Midbrain (tissue), 1 donor: ENCODE results near the gene LBR.
"Not testable (repeated sequence)": the region's sequence is repeated elsewhere in the genome, so short reads cannot be mapped to it uniquely, and the experiment has no call there.

Source experiments
- DNase-seq: peaks from one replicate; lab custom pipeline; 2025; lab: John Stamatoyannopoulos, UW

Gene LBR

DNA sequence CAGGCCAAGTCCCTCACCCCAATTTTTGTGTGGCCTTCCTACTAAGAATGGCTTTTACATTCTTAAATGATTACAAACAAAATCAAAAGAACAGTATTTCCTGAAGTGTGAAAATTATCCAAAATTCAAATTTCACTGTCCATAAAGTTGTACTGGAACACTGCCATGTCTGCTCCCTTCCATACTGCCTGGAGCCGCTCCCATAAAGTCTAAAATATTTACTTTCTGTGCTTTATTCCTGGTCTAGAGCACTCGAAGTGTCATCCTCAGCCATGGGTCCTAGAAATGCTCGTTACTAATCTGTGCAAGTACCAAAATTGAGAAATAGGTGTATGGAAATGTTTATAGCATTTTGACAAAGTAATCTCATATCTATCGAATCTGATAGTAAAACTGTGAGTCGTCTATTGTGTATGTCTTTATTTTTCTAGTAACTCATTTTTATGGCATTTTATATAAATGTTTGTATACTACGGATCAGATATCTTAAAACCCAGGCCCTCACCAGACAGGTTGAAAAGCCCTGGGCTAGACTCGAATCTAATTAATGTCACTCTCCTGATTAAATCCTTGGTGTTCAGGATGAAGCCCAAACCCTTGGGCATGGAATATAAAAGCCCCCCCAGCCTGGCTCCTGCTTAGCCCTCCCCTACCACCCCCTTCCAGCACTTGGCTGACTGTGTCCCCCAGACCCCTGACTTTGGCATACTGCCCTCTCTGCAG is 4.9 kb downstream of the LBR start:
- DNase-seq: no peak

DNA sequence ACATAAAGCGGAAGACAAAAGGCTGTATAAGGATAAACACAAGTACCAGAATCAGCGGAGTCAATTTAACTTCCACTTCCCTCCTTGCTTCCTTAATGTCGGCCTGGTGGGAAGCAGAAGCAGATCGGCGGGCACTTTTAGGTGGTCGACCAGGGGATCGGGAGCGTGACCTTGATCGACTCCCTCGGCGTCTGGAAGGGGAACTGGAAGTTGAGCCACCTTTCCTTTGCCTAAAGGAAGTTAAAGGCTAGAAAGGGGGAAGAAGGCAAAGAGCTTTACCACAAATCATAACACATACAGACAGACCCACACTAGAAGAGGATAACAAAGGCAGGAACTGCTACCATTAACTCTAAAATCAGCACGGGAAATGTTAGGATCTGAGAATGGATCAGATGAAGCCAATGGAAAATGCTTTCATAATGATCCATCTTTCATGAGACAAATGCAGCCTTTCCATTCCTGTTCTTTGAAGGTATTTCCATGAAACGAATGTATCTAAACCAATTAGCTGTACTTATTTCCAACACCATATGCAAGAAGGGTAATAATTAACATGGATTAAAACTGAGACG is 5.7 kb downstream of the LBR start:
- no peak for DNase-seq

DNA sequence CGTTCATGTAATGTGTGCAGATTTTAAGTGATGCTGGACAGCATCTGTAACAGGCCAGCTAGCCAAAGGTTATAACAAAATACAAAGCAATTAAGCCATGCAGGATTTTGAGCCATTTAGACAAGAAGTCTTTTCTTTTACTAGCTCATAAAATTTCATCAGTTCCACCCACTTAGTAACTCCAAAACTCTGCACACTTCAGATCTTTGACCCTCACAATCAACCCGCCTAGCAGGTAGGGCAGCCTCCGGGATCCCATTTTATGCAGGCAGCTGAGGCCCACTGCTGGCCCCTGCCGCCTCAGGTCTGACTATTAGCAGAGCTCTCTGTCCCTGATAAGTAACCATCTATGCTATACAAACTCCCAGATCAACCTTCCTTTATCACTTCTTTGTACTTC is 9.2 kb downstream of the LBR start:
- DNase-seq: no peak

DNA sequence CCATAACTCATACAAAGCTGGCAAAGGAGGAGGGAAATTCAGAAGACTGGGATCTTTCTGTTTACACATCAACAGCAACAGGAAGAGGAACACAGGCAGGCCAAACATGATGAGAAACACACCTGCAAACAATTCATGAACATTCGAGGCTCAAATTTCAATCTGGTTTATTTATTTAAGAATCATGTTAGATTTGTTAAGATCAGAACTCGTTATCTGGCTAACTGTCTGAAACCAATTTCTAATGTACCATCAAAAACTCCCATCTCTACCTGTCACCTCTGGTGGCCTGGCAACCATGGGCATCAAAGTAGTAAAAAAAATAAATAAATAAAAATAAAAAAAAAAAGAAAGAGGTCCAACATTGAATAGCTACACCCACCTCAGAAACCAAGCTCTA is 9.8 kb downstream of the LBR start:
- DNase-seq: no peak

DNA sequence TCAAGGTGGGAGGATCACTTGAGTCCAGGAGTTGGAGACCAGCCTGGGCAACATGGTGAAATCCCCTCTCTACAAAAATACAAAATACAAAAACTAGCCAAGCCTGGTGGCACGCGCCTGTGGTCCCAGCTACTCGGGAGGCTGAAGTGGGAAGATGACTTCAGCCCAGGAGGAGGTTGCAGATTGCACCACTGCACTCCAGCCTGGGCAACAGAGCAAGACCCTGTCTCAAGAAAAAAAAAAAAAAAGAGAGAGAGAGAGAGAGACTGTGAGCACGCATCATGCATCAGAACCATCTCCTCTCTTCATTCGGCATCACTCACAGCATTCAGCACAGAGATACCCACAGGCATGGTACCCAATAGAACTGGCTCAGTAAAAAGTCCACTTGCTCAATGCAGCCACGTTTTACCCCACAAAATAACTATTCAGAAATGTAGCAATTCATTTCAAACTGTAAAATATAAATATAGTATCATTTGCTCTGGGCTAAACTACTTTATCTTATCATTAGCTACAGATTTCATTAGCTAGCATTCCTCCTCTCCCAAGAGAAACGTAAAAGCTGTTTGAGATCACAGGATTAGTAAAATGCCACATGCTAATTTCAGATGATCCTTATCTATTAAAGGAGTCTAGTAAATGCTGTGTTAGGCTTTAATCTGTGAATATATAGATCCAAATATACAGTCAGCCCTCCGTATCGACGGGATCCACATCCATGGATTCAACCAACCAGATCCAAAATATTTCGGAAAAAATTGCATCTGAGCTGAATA is 11.7 kb downstream of the LBR start:
- DNase-seq: no peak

DNA sequence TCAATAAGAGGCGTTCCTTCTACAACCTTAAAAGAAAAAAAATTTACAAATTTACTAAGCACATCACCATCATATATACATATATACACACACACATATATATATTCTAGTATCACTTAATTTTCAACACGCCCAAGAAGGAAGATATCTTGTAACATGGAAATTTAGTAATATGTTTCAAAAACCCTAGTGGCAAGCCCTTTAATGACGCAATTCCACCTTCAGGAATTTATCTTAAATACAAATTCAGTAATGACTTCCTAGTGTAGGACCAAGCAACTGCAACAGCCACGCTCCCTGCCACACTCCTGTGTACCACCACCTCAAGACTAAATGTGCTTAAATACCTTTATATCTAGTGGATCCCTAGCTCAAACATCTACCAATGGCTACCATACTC is 12.5 kb downstream of the LBR start:
- DNase-seq: no peak

DNA sequence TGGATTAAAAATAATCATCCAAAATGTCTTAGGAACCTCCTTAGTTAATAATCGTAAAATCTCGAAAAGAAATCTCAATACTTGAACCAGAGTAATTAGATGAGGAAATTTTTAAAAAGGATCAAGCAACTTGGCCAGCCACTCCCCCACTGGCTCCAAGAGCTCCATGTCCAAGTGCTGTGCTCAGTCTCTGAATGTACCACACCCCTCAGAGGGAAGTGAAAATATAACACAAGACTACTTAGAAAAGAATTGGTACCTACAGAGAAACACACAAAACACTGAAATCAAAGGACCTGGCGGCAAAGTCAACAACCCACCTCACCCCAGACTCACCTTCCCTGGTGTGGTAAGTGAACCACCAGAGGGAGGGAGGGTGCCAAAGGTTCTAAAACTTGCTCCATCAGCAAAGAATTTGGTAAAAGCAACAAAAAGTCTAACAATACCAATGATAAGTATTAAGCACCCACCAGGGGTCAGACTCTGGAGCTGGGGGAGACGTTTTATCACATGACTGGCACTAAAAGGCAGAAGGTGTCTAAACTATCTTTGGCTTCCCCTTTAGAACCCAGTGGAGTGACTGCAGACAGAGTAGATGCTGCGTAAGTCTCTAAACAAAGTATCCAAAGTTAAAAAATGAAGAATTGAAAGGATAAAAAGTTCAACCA is 14.0 kb downstream of the LBR start:
- DNase-seq: no peak

DNA sequence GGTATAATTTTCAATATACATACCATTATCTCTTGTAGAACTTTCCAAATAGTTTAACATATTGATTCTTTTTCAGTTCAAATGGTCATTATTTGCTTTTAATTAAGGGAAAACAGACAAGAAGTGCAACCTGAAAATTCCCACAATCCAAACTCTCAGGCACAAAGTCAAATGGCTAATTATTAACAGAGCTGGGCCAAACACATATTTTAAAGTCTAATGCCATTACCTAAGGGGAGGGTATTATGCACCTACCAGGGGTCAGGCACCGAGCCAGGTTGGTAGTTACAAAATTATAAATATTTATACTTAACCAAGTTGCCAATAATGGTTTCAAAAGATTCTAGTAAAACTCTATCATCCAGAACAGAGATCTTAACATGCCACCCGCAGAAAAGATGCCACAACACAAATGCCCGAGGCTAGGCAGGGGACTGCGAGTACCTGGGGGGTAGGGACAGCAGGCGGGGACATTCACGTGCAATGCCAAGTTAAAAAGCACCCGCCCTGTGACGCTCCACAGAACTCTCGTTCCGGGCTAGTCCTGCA is 15.0 kb downstream of the LBR start:
- DNase-seq: no peak

DNA sequence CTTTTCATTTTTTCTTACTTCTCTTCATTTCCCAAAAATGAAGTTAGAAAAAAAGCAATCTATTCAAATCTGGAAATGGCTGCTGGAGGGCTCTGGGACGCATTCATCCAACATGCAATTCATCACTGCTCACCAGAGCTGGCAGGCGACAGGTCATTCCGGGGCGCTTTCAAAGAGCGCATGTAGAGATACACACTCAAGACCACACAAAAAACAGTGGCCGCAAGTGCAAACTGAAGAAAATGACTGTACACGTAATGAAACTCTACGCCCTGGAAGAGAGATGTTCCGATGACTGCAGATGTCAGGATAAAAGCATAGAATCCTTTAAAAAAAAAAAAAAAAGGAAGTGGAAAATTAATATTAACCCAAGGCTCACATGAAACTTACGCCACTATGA is 15.5 kb downstream of the LBR start:
- DNase-seq: no peak

DNA sequence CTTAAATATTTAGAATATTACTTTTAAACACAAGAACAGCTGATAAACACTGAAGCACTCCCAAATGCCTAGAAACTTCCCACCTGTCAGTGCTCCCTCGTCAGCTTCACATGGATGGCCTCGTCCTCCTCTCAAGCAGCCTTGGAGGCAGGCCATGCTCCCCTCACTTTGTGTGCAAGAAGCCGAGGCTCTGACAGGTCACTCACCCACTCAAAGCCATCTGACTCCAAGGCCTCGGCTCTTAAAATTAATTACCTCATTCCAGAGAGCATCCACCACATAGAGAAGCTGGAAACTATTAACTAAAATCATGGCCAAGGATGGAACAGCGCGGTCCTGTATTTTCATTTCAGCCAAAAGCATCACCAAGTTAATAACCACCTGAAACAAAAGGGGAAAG is 17.8 kb downstream of the LBR start:
- DNase-seq: no peak

DNA sequence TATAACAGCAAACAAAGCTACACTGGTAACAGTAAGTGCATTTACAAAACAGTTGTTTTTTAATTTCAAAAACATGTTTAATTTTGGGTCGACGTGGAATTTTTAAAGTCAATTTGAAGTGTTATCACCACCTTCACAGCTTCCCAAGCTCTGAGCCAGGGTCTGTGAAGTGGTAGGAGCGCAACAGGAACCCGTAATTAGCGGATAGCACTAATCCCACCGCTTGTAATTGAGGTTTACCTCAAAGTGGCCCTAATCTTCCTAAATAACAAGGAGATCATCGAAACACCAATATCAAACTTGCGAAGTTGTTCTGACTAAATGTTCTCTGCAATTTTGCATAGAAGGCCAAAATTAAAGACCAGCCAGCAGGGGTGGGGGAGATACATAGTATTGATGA is 18.8 kb downstream of the LBR start:
- no peak for DNase-seq

DNA sequence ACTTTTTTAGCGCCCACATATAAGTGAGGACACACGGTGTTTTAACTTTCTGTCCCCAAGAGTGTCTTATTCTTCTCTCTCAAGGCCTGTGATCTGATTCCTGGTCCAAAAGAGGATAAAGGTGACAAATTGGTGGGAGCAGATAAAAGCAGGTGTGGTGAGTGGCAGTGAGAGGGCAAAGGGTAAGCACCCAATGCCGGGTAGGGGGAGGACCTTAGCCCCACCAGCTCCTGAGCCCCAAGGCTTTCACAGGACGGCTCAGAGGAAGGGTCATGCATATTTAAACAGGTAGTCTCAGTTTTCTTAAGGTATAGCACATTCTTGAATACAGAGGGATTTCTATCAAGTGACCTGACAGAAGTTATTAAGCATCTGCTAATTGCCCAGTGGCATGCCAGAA is 19.6 kb downstream of the LBR start:
- no peak for DNase-seq

DNA sequence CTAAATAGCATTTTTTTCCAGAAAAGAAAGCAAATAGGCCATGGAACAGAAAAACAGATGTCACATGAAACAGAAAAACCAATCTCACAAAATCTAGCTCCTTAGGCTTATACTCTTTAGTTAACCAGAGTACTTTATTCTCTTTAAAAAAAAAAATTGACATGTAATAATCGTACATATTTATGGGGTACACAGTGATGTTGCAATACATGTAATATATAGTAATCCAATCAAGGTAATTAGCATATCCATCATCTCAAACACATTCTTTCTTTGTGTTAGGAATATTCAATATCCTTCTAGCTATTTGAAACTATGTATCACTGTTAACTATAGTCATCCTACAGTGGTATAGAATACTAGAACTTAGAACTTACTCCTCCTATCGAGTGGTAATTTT is 20.1 kb downstream of the LBR start:
- no peak for DNase-seq

DNA sequence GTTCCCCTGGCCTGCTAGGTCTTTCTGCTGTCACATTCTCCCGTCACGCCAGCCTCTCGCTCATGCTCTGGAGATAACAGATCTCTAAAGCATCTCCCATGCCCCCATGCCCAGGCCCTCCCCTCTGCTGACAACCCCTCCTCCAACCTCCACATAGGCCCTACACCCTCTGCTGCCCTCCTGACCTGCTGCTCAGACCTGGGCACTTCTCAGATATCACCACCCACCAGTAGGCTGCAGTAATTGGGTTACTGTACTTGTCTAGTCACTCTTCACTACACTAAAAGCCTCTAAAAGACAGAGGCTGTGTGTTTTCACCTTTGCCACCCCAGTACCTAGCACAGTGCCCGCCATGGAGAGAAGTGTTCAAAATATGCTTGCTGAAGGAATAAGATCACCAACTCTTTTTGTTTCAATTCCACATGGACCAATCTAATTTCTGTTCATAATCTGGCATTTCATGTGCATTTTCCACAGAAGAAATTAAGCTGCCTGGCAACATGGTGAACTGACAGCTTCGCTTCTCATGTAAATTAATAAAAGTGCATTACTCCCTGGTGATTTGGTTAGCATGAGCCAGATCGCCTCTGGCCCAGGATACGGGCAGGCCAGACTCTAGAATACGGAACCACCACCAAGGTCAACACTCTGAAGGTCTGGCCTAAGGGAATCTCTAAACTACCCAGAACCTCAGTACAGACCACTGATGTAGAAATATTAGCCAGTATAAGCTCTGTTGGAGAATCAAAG is 20.7 kb downstream of the LBR start:
- DNase-seq: no peak

DNA sequence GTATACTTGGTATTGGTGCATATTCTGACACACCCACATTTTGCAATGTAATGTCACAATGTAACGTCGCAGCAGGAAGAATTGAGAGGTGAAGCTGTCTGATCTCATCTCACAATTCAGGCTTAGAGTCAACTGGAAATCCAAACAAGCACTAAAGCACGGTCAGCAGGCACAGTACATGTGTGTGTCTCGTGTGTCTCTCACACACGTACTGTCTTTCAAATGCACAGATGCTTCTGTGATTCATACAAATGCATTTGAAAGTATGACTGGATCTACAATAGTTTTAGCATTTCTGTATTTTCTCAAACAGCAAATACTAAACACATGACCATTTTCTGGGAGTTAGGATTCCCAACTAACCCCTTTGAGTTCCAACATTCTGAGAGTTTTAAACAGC is 26.9 kb downstream of the LBR start:
- no peak for DNase-seq

DNA sequence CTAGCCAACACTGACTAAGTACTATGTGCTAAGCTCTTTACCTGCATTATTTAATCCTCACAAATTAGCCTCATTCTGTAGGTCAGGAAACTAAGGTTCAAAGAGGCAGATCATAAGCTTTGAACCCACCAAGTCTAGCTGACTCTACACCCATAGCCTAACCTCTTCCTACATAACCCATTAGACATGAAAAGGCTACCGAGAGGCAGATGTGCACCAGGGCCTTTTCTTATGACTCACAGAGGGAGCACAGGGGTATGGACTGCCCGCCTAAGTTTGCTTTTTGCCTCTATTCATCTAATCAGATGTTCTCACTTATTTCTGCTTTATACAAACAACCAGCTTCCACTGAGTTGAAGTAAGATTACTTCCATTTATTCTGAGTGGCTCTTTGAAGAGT is 31.5 kb downstream of the LBR start:
- no peak for DNase-seq

DNA sequence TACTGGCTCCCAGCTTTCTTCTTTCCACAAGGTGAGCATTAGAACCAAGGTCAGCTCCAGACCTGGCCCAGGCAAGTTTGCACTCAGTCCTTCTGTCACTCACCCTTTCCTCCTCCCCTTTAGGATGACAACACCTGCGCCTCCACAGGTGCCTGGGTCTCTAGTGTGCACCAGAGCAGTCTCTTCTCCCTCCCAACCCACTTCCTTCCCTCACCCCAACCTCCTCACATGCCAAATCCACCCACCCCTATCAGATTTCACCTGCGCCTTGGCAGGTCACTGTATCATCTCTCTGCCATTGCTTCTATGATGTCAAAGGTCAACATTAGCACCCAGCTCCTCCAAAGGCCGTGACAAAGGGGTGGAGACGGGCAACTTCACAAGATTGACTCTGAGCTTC is 38.0 kb downstream of the LBR start:
- no peak for DNase-seq

DNA sequence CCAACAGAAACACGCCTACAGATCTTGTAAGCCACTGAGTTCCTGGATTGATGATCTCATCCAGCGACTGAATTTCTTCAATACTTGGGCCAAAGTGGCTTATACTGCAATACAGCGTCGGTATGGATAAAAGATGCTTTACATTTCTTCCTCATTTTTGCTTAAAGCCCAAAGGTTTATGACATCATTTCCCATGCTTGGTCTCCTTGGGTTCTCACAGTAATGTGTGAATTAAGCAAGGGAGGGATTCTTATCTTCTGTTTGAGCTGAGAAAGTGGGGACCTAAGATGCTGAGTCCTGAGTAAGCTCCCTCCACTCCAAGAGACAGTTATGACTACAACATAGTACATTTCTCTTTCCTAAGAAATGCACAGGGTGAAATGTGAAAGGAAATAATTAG is 39.5 kb downstream of the LBR start:
- DNase-seq: no peak

DNA sequence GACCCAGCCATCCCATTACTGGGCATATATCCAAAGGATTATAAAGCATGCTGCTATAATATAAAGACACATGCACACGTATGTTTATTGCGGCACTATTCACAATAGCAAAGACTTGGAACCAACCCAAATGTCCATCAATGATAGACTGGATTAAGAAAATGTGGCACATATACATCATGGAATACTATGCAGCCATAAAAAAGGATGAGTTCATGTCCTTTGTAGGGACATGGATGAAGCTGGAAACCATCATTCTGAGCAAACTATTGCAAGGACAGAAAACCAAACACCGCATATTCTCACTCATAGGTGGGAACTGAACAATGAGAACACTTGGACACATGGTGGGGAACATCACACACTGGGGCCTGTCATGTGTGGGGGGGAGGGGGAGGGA is 41.0 kb downstream of the LBR start:
- DNase-seq: not testable (repeated sequence)

DNA sequence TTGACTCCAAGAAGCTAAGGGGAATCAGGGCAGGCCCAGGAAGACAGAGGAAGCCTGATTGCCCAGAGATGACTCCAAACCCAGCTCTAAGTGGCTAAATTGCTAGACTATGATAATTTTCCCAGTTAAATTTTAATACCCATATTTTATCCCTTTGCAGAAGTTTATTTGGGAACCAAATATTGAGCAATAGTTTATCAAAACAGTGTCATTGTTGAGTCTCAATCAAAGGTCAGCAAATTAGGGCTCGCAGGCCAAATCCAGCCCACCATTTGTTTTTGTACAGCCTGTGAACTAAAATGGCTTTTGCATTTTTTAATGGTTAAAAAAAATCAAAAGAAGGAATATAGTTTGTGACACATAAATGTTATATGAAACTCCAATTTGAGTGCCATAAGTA is 47.1 kb downstream of the LBR start:
- no peak for DNase-seq

DNA sequence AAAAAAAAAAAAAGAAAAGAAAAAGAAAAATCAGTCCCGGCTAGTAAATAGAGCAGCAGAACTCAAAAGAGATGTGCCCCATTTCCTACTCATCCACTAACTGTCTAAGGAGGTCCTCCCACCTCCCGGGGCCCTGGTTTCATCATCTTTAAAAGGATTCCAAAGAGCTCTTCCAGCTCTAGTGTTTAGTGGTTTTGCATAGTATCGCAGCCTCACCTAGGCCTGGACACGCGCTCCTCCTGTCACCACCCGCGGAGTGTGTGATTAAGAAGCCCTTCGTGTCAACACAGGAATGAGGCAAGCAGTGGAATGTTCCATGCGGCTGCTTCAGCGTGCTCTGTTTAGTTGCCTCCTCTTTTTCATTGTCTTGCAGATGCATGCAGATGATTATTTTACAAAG is 49.0 kb downstream of the LBR start:
- DNase-seq: no peak

DNA sequence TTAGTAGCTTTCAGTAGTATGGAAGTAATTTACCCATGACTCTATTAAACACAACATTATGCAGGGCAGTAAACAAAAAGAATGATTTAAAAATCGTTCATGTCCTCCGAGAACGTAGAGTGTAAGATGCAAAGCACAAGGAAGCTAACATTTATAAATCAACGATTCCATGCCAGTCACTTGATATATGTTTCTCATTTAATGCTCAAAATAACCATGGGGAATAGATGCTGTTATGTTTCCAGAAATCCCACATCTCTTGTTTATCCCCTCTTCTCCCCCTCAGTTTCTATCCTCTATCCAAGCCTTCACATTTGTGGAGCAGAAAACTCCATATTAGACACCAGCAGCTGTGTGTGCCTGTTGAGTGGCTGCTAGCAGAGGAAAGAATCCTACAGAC is 52.8 kb downstream of the LBR start:
- no peak for DNase-seq
